WTC11 (cell line): ENCODE data around the gene SH3BGRL3. TPM values are rescaled to one million over a fixed set of nuclear protein-coding genes. Genes with fewer than 3 reads are reported as not detected.

Experiments used
- ATAC-seq: fragments of 200-7000 bp; cut with Tn5 transposase; 2 replicates; pipeline ENCODE4 v1.10.0; 2021; ENCODE audit warnings: mild to moderate bottlenecking, moderate library complexity
- CTCF ChIA-PET: fragments of 300-600 bp; sonication (Branson Sonifier 250); formaldehyde crosslinking; loops from one replicate; lab custom pipeline; 2021; ENCODE audit warnings: antibody characterized with exemption; lab: Charles Lee
- POLR2A ChIA-PET: fragments of 350-600 bp; sonication (Branson Sonifier 250); formaldehyde crosslinking; loops from one replicate; lab custom pipeline; 2021; ENCODE audit warnings: antibody characterized with exemption; lab: Charles Lee
- DNase-seq: peaks from one replicate; pipeline ENCODE4 v3.0.0; 2021; ENCODE audit warnings: low spot score
- H3K27ac Mint-ChIP-seq: 2 replicates; pipeline ENCODE4 v1.8.0; 2021; ENCODE audit warnings: mixed read lengths
- H3K27me3 Mint-ChIP-seq: 2 replicates; pipeline ENCODE4 v1.8.0; 2021; ENCODE audit warnings: low read depth, mild to moderate bottlenecking, moderate library complexity, mixed read lengths
- H3K36me3 Mint-ChIP-seq: 2 replicates; pipeline ENCODE4 v1.8.0; 2021; ENCODE audit warnings: mixed read lengths
- H3K4me1 Mint-ChIP-seq: 2 replicates; pipeline ENCODE4 v1.8.0; 2022; ENCODE audit warnings: mixed read lengths
- H3K4me3 Mint-ChIP-seq: 2 replicates; pipeline ENCODE4 v1.8.0; 2021; ENCODE audit warnings: mild to moderate bottlenecking, moderate library complexity, mixed read lengths
- H3K9me3 Mint-ChIP-seq: 2 replicates; pipeline ENCODE4 v1.8.0; 2021; ENCODE audit warnings: mixed read lengths
- ATF3 ChIP-seq: sonication (generic); formaldehyde crosslinking; conservative IDR thresholded peaks from 2 replicates; pipeline ENCODE4 v1.8.1; 2022; ENCODE audit warnings: mild to moderate bottlenecking, missing genetic modification reagents
- CTCF ChIP-seq: fragments of 200-600 bp; IDR thresholded peaks from 2 replicates; pipeline ENCODE4 v1.8.0; 2022; ENCODE audit warnings: antibody characterized with exemption
- E2F5 ChIP-seq: sonication (generic); formaldehyde crosslinking; IDR thresholded peaks from 2 replicates; pipeline ENCODE4 v1.8.1; 2022; ENCODE audit warnings: mild to moderate bottlenecking, moderate library complexity, missing genetic modification reagents
- EMX1 ChIP-seq: fragments of 250-450 bp; sonication (Bioruptor Pico); IDR thresholded peaks from 2 replicates; pipeline ENCODE4 v1.8.0; 2021; ENCODE audit warnings: mild to moderate bottlenecking
- ETV6 ChIP-seq: sonication (generic); formaldehyde crosslinking; IDR thresholded peaks from 2 replicates; pipeline ENCODE4 v1.8.1; 2022; ENCODE audit warnings: mild to moderate bottlenecking, missing genetic modification reagents
- FOXK1 ChIP-seq: sonication (generic); formaldehyde crosslinking; IDR thresholded peaks from 2 replicates; pipeline ENCODE4 v1.8.0; 2022; ENCODE audit warnings: mild to moderate bottlenecking, moderate library complexity, missing genetic modification reagents
- FOXP4 ChIP-seq: sonication (generic); formaldehyde crosslinking; IDR thresholded peaks from 2 replicates; pipeline ENCODE4 v1.8.0; 2022; ENCODE audit warnings: mild to moderate bottlenecking, missing genetic modification reagents
- JUN ChIP-seq: sonication (generic); formaldehyde crosslinking; IDR thresholded peaks from 2 replicates; pipeline ENCODE4 v1.8.0; 2023; ENCODE audit warnings: mild to moderate bottlenecking, missing genetic modification reagents
- KAT7 ChIP-seq: sonication (generic); formaldehyde crosslinking; IDR thresholded peaks from 2 replicates; pipeline ENCODE4 v1.8.1; 2023; ENCODE audit warnings: missing genetic modification reagents, mild to moderate bottlenecking, borderline replicate concordance
- NFE2L1 ChIP-seq: sonication (generic); formaldehyde crosslinking; IDR thresholded peaks from 2 replicates; pipeline ENCODE4 v1.8.1; 2023; ENCODE audit warnings: missing genetic modification reagents
- NR3C1 ChIP-seq: sonication (generic); formaldehyde crosslinking; conservative IDR thresholded peaks from 2 replicates; pipeline ENCODE4 v1.8.1; 2023; ENCODE audit warnings: low read depth, mild to moderate bottlenecking, missing genetic modification reagents
- PRRX2 ChIP-seq: fragments of 250-450 bp; sonication (Bioruptor Pico); IDR thresholded peaks from 2 replicates; pipeline ENCODE4 v1.8.0; 2021; ENCODE audit warnings: mild to moderate bottlenecking
- USF1 ChIP-seq: sonication (generic); formaldehyde crosslinking; IDR thresholded peaks from 2 replicates; pipeline ENCODE4 v1.8.0; 2022; ENCODE audit warnings: mild to moderate bottlenecking, missing genetic modification reagents
- ZBTB21 ChIP-seq: sonication (generic); formaldehyde crosslinking; IDR thresholded peaks from 2 replicates; pipeline ENCODE4 v1.8.1; 2023; ENCODE audit warnings: mild to moderate bottlenecking, missing genetic modification reagents, borderline replicate concordance
- ZNF121 ChIP-seq: sonication (generic); formaldehyde crosslinking; IDR thresholded peaks from 2 replicates; pipeline ENCODE4 v1.8.0; 2023; ENCODE audit warnings: missing genetic modification reagents
- ZNF263 ChIP-seq: sonication (generic); formaldehyde crosslinking; IDR thresholded peaks from 2 replicates; pipeline ENCODE4 v1.8.1; 2022; ENCODE audit warnings: low read depth, mild to moderate bottlenecking, moderate library complexity, missing genetic modification reagents
- ZNF281 ChIP-seq: sonication (generic); formaldehyde crosslinking; IDR thresholded peaks from 2 replicates; pipeline ENCODE4 v1.8.0; 2023; ENCODE audit warnings: mild to moderate bottlenecking, missing genetic modification reagents
- total RNA-seq: library from RNA; stranded (reverse); gene quantifications from 3 replicates; pipeline ENCODE4 v1.2.3, GENCODE V29; 2021
- TF ChIP-seq, protein P1 (sequence below): sonication (generic); formaldehyde crosslinking; IDR thresholded peaks from 2 replicates; pipeline ENCODE4 v1.8.0; 2022; ENCODE audit warnings: missing genetic modification reagents
- TF ChIP-seq, protein P2 (sequence below): sonication (generic); formaldehyde crosslinking; IDR thresholded peaks from 2 replicates; pipeline ENCODE4 v1.8.1; 2023; ENCODE audit warnings: mild to moderate bottlenecking, missing genetic modification reagents, moderate library complexity
- TF ChIP-seq, protein P3 (sequence below): sonication (generic); formaldehyde crosslinking; IDR thresholded peaks from 2 replicates; pipeline ENCODE4 v1.8.0; 2022; ENCODE audit warnings: mild to moderate bottlenecking, missing genetic modification reagents

The SH3BGRL3 gene
- total RNA-seq, 1 experiment from 2014 or later, result 70.8 TPM

- TF ChIP-seq PRRX2 (CRISPR knock-in tag) (no peak), ZBTB21 (no peak), ETV6 (CRISPR knock-in tag) (no peak), NR3C1 (CRISPR knock-in tag) (no peak), ATF3 (CRISPR knock-in tag) (no peak), USF1 (CRISPR knock-in tag) (0 out of 2 replicates have a peak, but pooled peaks have one; percentile 10), FOXK1 (CRISPR knock-in tag) (peak; percentile 85), ZNF281 (CRISPR knock-in tag) (no peak), FOXP4 (0 out of 2 replicates have a peak, but pooled peaks have one; percentile 53), E2F5 (CRISPR knock-in tag) (no peak), ZNF263 (CRISPR knock-in tag) (no peak), ZNF121 (CRISPR knock-in tag) (no peak), JUN (CRISPR knock-in tag) (no peak)
- TF ChIP-seq, protein P1, sequence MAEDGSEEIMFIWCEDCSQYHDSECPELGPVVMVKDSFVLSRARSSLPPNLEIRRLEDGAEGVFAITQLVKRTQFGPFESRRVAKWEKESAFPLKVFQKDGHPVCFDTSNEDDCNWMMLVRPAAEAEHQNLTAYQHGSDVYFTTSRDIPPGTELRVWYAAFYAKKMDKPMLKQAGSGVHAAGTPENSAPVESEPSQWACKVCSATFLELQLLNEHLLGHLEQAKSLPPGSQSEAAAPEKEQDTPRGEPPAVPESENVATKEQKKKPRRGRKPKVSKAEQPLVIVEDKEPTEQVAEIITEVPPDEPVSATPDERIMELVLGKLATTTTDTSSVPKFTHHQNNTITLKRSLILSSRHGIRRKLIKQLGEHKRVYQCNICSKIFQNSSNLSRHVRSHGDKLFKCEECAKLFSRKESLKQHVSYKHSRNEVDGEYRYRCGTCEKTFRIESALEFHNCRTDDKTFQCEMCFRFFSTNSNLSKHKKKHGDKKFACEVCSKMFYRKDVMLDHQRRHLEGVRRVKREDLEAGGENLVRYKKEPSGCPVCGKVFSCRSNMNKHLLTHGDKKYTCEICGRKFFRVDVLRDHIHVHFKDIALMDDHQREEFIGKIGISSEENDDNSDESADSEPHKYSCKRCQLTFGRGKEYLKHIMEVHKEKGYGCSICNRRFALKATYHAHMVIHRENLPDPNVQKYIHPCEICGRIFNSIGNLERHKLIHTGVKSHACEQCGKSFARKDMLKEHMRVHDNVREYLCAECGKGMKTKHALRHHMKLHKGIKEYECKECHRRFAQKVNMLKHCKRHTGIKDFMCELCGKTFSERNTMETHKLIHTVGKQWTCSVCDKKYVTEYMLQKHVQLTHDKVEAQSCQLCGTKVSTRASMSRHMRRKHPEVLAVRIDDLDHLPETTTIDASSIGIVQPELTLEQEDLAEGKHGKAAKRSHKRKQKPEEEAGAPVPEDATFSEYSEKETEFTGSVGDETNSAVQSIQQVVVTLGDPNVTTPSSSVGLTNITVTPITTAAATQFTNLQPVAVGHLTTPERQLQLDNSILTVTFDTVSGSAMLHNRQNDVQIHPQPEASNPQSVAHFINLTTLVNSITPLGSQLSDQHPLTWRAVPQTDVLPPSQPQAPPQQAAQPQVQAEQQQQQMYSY, result no peak
Observed at GRCh38 chr1:26306290-26307229, 26.7 kb downstream of the SH3BGRL3 start, which contains the start of gene UBXN11 (continued).

DNA sequence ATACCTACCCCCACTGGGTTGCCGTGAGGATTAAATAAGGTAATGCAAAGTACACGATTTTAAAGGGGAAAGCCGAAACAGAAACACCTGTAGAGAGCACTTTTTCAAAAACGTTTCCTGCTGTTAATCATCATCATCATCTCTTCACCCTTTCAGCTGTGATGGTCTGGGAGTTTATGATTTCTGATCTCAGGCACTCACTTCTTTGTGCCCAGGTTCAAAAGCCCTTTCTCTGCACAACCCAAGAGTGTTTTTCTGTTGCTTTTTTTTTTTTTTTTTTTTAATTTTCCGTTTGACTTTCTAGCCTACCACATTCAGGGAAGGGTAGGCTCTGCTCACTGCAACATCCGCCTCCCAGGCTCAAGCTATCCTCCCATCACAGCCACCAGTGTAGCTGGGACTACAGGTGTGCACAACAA is 27.5 kb downstream of the SH3BGRL3 start:
- no peak for ATAC-seq
- POLR2A ChIA-PET, result interaction anchor here (0.7 kb wide), 1 partner anchor 14 kb away, joined by 5 read pairs; no protein-coding TSS in a partner anchor
- Mint-ChIP-seq H3K36me3 (no peaks in the 10 kb centered on the region), H3K9me3 (no peaks in the 10 kb centered on the region), H3K4me1 (peaks cover 23% of the 10 kb centered on the region), H3K27ac (peak overlapping the region; percentile 70), H3K27me3 (peaks cover 4% of the 10 kb centered on the region), H3K4me3 (peak overlapping the region; percentile 99)
- DNase-seq, result no peak
- CTCF ChIA-PET, result interaction anchor here (0.7 to 5.2 kb wide), 10 partner anchors 14 to 976 kb away, joined by 3 to 42 read pairs (median 4); partner anchors contain the start of genes CEP85, SH3BGRL3 and ZNF593
- TF ChIP-seq KAT7 (CRISPR knock-in tag) (no peak), ETV6 (CRISPR knock-in tag) (no peak), CTCF (no peak), NFE2L1 (CRISPR knock-in tag) (no peak), EMX1 (no peak)
- TF ChIP-seq, protein P2, sequence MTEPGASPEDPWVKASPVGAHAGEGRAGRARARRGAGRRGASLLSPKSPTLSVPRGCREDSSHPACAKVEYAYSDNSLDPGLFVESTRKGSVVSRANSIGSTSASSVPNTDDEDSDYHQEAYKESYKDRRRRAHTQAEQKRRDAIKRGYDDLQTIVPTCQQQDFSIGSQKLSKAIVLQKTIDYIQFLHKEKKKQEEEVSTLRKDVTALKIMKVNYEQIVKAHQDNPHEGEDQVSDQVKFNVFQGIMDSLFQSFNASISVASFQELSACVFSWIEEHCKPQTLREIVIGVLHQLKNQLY, result no peak
- TF ChIP-seq, protein P3, sequence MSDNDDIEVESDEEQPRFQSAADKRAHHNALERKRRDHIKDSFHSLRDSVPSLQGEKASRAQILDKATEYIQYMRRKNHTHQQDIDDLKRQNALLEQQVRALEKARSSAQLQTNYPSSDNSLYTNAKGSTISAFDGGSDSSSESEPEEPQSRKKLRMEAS (CRISPR knock-in tag), result no peak
